DOHH2 (cell line): ENCODE results near the gene DCANP1.
"Not testable (repeated sequence)": the region's sequence is repeated elsewhere in the genome, so short reads cannot be mapped to it uniquely, and the experiment has no call there.

ENCODE experiments used
- H3F3A ChIP-seq: fragments of 200-600 bp; sonication (generic), shearing (Covaris generic); 2 replicates; pipeline ENCODE4 v1.6.0; 2016; ENCODE audit warnings: antibody characterized with exemption, mild to moderate bottlenecking; ENCODE audit not compliant: control insufficient read depth, insufficient read depth
- H3K27ac ChIP-seq: fragments of 200-600 bp; sonication (generic); 2 replicates; pipeline ENCODE4 v1.5.1; 2014; ENCODE audit warnings: low read depth, mild to moderate bottlenecking, low read length, moderate library complexity
- H3K27me3 ChIP-seq: fragments of 200-600 bp; sonication (generic); 2 replicates; pipeline ENCODE4 v1.6.1; 2014; ENCODE audit warnings: mild to moderate bottlenecking, low read length, mixed read lengths; ENCODE audit not compliant: control insufficient read depth
- H3K36me3 ChIP-seq: fragments of 200-600 bp; sonication (generic); 2 replicates; pipeline ENCODE4 v1.6.1; 2014; ENCODE audit warnings: mild to moderate bottlenecking, low read length, moderate library complexity, mixed read lengths; ENCODE audit not compliant: control insufficient read depth
- H3K4me1 ChIP-seq: fragments of 200-600 bp; sonication (generic); 2 replicates; pipeline ENCODE4 v1.6.1; 2014; ENCODE audit warnings: mild to moderate bottlenecking, low read length, mixed read lengths; ENCODE audit not compliant: control insufficient read depth
- H3K4me2 ChIP-seq: fragments of 200-600 bp; sonication (generic); 2 replicates; pipeline ENCODE4 v1.6.0; 2014; ENCODE audit warnings: mild to moderate bottlenecking, low read length, moderate library complexity
- H3K4me3 ChIP-seq: fragments of 200-600 bp; sonication (generic); 2 replicates; pipeline ENCODE4 v1.5.1; 2014; ENCODE audit warnings: mild to moderate bottlenecking, low read length, mixed read lengths
- H3K79me2 ChIP-seq: fragments of 200-600 bp; sonication (generic); 2 replicates; pipeline ENCODE4 v1.6.1; 2014; ENCODE audit warnings: mild to moderate bottlenecking, low read length, mixed read lengths; ENCODE audit not compliant: control insufficient read depth
- H3K9me2 ChIP-seq: fragments of 200-600 bp; sonication (generic); replicated peaks from 2 replicates; pipeline ENCODE4 v1.6.1; 2014; ENCODE audit warnings: mild to moderate bottlenecking, low read length, mixed read lengths; ENCODE audit not compliant: control insufficient read depth
- H3K9me3 ChIP-seq: fragments of 200-600 bp; sonication (generic); 2 replicates; pipeline ENCODE4 v1.6.1; 2014; ENCODE audit warnings: antibody characterized with exemption, low read length, mixed read lengths; ENCODE audit not compliant: control insufficient read depth, insufficient read depth
- H4K20me1 ChIP-seq: fragments of 200-600 bp; sonication (generic); 2 replicates; pipeline ENCODE4 v1.6.0; 2014; ENCODE audit warnings: low read depth, mild to moderate bottlenecking, antibody characterized with exemption, low read length, moderate library complexity; ENCODE audit not compliant: control insufficient read depth, insufficient read depth
- EZH2phosphoT487 ChIP-seq: fragments of 200-600 bp; sonication (generic); IDR thresholded peaks from 2 replicates; pipeline ENCODE4 v1.6.1; 2017; ENCODE audit warnings: borderline replicate concordance, mild to moderate bottlenecking, antibody characterized with exemption, low read length, moderate library complexity, mixed read lengths
- TF ChIP-seq, protein P1 (sequence below): fragments of 200-600 bp; sonication (generic); IDR thresholded peaks from one replicate; pipeline ENCODE4 v1.5.1; 2014; ENCODE audit warnings: antibody characterized with exemption, mild to moderate bottlenecking, low read depth, low read length; ENCODE audit not compliant: poor library complexity, severe bottlenecking

The DCANP1 gene, protein sequence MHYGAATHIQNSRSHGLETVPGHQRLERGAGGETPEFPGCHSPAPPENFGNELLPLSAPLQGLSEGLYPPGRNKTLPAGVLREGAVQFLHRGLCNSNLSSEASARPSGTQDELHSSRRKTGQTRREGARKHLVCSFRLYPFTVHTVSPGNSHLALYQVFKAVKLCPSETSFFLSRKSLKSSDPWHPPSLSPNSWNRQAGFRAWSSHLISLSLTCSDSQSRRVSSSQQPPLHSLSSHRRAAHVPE

DNA sequence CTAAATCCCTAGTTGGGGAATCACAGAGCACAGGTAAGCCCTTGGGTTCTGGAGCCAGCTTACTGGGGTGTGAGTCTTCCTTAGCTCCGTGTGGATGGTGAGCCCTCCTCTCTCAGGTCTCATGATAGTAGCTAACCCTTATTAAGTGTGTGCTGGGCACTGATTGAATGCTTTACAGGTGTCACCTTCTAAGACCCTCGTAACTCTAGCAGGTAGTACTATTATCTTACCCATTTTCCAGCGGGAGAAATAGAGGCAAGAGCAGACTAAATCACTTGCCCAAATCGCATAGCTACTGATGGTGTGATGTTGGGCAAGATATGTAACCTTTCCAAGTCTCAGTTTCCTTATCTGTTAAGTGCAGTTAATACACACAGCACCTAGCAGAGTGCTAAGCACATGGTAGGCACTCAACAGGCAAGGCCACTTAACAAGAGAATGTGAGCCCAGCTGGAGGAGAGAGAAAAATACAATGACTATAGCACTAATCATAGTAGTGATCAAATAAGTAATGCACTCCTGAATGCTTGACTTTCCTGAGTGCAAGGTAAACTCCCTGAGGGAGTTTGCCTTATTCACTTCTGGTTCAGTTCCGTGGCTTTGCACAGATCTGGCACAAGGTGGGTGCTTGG is at the start of gene DCANP1:
DCANP1 (minus strand) TSS at position 51 of the 632 bp plus-strand sequence. CDS start 240 bp downstream, outside the sequence.
- Histone ChIP-seq H3F3A (no peaks in the 10 kb centered on the region), H3K27me3 (peaks cover 18% of the 10 kb centered on the region; the same call in 1 of the 2 replicates), H3K36me3 (no peaks in the 10 kb centered on the region), H3K27ac (no peak within 1 kb of the TSS), H3K4me2 (no peak within 1 kb of the TSS), H3K9me3 (no peaks in the 10 kb centered on the region), H3K4me3 (no peak within 1 kb of the TSS), H3K79me2 (no peaks in the 10 kb centered on the region), H4K20me1 (no peaks in the 10 kb centered on the region), H3K9me2 (no peaks in the 10 kb centered on the region), H3K4me1 (no peaks in the 10 kb centered on the region)
- TF ChIP-seq, protein P1, sequence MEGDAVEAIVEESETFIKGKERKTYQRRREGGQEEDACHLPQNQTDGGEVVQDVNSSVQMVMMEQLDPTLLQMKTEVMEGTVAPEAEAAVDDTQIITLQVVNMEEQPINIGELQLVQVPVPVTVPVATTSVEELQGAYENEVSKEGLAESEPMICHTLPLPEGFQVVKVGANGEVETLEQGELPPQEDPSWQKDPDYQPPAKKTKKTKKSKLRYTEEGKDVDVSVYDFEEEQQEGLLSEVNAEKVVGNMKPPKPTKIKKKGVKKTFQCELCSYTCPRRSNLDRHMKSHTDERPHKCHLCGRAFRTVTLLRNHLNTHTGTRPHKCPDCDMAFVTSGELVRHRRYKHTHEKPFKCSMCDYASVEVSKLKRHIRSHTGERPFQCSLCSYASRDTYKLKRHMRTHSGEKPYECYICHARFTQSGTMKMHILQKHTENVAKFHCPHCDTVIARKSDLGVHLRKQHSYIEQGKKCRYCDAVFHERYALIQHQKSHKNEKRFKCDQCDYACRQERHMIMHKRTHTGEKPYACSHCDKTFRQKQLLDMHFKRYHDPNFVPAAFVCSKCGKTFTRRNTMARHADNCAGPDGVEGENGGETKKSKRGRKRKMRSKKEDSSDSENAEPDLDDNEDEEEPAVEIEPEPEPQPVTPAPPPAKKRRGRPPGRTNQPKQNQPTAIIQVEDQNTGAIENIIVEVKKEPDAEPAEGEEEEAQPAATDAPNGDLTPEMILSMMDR = no peak
- no peak for TF ChIP-seq EZH2phosphoT487

DNA sequence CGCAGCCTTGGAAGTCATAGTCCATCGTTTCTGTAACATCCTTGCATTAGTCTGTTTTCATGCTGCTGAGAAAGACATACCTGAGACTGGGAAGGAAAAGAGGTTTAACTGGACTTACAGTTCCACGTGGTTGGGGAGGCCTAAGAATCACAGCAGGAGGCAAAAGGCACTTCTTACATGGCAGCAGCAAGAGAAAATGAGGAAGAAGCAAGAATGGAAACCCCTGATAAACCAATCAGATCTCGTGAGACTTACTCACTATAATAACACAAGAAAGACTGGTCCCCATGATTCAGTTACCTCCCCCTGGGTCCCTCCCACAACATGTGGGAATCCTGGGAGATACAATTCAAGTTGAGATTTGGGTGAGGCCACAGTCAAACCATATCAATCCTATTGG is 48.4 kb upstream of the DCANP1 start:
- peaks cover 45% of the 10 kb centered on the region for H3K27me3 ChIP-seq
- not testable (repeated sequence) for H3K4me1 ChIP-seq, H3F3A ChIP-seq, H3K36me3 ChIP-seq, H3K79me2 ChIP-seq, H3K4me3 ChIP-seq, H3K27ac ChIP-seq, H3K9me3 ChIP-seq, H3K4me2 ChIP-seq, H4K20me1 ChIP-seq, H3K9me2 ChIP-seq

DNA sequence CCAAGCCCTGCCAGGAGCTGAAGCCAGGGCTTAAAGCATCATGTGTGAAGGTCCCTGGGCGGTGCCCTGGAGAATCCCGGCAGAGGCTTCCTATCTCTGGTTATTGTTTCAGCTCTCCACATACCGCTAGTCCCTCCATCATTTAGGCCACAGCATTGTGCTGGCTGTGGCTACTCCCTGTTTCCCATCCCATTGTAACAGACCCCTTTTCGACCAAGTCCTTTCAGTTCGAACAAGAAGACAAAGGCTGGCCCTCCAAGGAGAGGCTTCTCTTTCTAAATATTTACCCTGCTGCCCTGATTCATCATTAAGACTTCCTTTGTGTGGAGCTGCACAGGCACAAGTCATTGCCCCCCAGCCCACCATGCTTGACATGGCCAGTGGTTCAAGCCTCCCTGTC is 47.0 kb upstream of the DCANP1 start:
- Histone ChIP-seq H3K9me3 (no peaks in the 10 kb centered on the region), H3K4me3 (no peak overlapping the region), H3K36me3 (no peaks in the 10 kb centered on the region), H4K20me1 (no peaks in the 10 kb centered on the region), H3K79me2 (no peaks in the 10 kb centered on the region), H3K9me2 (no peaks in the 10 kb centered on the region), H3K4me1 (no peaks in the 10 kb centered on the region), H3K4me2 (no peak overlapping the region), H3K27me3 (peaks cover 54% of the 10 kb centered on the region), H3F3A (no peaks in the 10 kb centered on the region), H3K27ac (no peak overlapping the region)
- TF ChIP-seq, protein P1 = no peak
- no peak for TF ChIP-seq EZH2phosphoT487

DNA sequence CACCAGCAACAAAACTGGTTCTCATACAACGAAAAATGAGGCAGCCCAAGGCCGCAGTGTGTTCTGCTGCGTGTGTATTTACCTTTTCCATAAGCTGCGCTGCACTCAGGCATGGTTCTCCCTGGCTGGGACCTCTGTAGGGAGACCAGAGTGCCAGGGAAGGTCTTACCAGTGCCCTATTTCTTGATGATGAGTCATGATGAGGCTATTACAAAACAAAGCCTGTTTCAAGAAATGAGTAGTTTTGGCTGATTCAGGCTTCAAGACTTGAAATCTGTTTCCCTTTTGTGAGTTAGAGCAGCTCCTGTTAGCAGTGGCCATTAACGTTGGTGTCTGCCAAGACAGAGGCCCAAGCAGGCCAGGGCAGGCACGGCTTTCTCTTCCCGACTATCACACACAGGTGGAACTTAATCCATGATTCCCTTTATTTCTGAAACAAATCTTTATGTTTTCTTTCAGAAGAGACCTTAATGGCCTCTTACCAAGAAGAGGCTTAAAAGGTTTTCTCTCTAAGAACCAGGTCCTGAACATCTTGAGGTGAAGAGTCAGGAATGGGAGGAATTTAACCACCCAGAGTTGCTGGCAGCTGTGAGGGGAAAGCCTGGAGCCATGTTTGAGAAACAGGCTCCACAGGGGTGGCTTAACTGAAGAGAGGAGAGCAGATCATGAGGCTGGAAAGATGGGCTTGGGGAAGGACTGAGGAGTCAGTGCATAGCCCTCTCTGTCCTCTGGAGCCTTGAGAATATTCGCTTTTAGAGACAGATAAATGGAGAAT is 46.4 kb upstream of the DCANP1 start:
- no peak overlapping the region for H3K4me2 ChIP-seq
- no peak for TF ChIP-seq EZH2phosphoT487
- TF ChIP-seq, protein P1 = no peak
- no peaks in the 10 kb centered on the region for H3K4me1 ChIP-seq
- no peak overlapping the region for H3K4me3 ChIP-seq
- peaks cover 54% of the 10 kb centered on the region for H3K27me3 ChIP-seq
- no peak overlapping the region for H3K27ac ChIP-seq
- no peaks in the 10 kb centered on the region for H3K79me2 ChIP-seq
- H3F3A ChIP-seq = no peaks in the 10 kb centered on the region
- no peaks in the 10 kb centered on the region for H3K9me3 ChIP-seq
- H4K20me1 ChIP-seq = no peaks in the 10 kb centered on the region
- H3K9me2 ChIP-seq = no peaks in the 10 kb centered on the region
- H3K36me3 ChIP-seq = no peaks in the 10 kb centered on the region
